DND-41 (cell line): ENCODE results near the gene SUPT20HL2.

Experiments
- CTCF ChIP-seq: IDR thresholded peaks from 2 replicates; pipeline ENCODE4 v1.5.1; 2012; ENCODE audit warnings: borderline replicate concordance, low read length, moderate library complexity, mild to moderate bottlenecking; ENCODE audit not compliant: poor library complexity, severe bottlenecking; ENCODE audit errors: extremely low read depth
- EZH2 ChIP-seq: IDR thresholded peaks from 3 replicates; pipeline ENCODE4 v1.6.1; 2012; ENCODE audit warnings: borderline replicate concordance, low read depth, mild to moderate bottlenecking, moderate library complexity, low read length, inconsistent platforms; ENCODE audit not compliant: severe bottlenecking

DNA sequence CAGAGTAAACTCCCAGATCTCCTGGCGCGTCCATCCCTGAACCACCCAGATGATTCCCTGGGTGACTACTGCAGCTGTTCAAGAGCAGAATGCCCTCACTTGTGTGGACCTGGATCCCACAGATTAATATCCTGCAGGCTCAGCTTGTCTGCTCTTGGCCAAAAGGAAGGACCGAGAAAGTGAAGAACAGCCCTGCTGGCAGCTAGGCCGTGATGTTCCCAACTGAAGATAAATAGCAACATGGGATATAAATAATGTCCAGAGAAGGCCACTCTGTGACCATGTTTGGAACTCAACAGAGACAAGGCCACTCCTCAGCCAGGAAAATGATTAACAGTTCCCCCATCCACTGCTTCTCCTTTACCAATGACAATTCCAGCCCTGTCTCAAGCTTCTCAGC, 21.5 kb downstream of the SUPT20HL2 start:
- TF ChIP-seq CTCF, result no peak
- no peak for TF ChIP-seq EZH2
